Measurements from ENCODE around the gene DNAAF1. TPM values are rescaled to one million over a fixed set of nuclear protein-coding genes. Genes with fewer than 3 reads are reported as not detected.

The DNAAF1 gene
- total and polyA plus RNA-seq, 5 donors from 2014 or later = 0.03 to 0.81 (median 0.30) TPM; not detected in 1

DNA sequence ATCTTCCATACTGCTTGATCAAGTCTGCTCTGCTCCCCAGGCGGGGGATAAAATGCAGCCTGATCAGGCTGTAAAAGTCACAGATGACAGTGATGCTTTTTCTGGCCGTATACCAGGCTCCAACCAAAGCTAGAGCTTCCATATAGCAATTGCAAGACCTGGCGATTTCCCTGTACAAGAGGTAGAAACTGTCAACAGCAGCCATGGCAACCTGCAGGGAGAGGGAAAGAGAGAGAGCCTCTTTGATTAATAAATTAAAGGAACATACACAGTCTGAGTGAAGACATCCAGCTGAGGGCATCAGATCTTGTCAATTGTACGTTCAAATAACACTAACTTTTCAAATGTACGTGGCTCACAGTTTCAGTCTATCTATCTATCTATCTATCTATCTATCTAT lies 14.0 kb upstream of the DNAAF1 start:
- Histone ChIP-seq H3K4me1 (ENCODE audit: control insufficient read depth, insufficient read depth, low read length, poor library complexity, severe bottlenecking) (no peaks in the 10 kb centered on the region), H3K36me3 (ENCODE audit: control insufficient read depth, insufficient read depth, low read length) (peaks cover 11% of the 10 kb centered on the region), H3K27me3 (ENCODE audit: control insufficient read depth, insufficient read depth, low read length) (no peaks in the 10 kb centered on the region), H3K9me3 (ENCODE audit: control insufficient read depth in 2 of 2, low read length in 2 of 2) (no peaks in the 10 kb centered on the region), H3K27ac (ENCODE audit: insufficient read depth, low read length, poor library complexity, severe bottlenecking) (no peak overlapping the region), H3K4me3 (ENCODE audit: low read depth, low read length) (no peak overlapping the region)
- Mint-ChIP-seq H3K36me3 (peaks cover 23% of the 10 kb centered on the region), H3K27me3 (no peaks in the 10 kb centered on the region), H3K27ac (peak overlapping the region in 1 of 3 donors; percentile 17), H3K9me3 (no peaks in the 10 kb centered on the region), H3K4me1 (peaks cover 0 to 11% (median 5%) of the 10 kb centered on the region in 4 donors), H3K4me3 (no peak overlapping the region)
- DNase-seq = no peak
- ATAC-seq (ENCODE audit: low read depth in 2 of 2) = no peak

DNA sequence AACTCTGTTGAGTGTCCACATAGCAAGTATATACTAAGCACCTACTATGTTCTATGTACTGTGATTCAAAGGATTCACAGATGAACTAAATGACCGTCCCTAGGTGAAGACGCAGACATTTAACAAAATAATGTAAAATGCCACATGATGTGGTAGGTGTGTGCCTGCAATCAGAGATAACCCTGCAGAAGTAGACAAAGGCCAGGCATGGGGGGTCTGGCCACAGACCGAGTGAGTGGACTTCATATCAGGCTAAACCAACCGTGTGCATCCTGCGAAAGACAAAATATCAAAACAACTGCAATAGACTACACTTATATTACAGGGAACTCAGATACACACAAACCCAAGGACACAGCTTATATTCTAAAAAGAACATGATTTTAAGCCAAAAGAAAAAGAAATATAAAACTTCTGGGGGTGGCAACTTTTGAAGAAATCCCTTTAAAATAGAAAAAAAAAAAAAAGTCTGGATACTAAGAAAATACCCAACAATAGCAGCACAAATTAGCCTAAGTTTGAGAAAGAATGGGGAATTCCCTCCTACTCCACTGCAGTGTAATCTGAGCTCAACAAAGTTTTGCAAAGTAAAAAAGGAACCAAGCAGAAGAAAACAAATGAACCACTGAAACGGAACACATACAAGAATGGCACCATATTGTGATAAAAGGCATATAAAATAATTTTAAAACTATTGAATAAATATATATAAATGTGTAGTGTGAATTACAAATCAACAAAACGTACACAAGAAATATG lies 12.4 kb upstream of the DNAAF1 start:
- no peak for ATAC-seq (ENCODE audit: low read depth in 2 of 2)
- no peaks in the 10 kb centered on the region for H3K9me3 Mint-ChIP-seq
- peaks cover 0 to 11% (median 7%) of the 10 kb centered on the region in 4 donors for H3K4me1 Mint-ChIP-seq

DNA sequence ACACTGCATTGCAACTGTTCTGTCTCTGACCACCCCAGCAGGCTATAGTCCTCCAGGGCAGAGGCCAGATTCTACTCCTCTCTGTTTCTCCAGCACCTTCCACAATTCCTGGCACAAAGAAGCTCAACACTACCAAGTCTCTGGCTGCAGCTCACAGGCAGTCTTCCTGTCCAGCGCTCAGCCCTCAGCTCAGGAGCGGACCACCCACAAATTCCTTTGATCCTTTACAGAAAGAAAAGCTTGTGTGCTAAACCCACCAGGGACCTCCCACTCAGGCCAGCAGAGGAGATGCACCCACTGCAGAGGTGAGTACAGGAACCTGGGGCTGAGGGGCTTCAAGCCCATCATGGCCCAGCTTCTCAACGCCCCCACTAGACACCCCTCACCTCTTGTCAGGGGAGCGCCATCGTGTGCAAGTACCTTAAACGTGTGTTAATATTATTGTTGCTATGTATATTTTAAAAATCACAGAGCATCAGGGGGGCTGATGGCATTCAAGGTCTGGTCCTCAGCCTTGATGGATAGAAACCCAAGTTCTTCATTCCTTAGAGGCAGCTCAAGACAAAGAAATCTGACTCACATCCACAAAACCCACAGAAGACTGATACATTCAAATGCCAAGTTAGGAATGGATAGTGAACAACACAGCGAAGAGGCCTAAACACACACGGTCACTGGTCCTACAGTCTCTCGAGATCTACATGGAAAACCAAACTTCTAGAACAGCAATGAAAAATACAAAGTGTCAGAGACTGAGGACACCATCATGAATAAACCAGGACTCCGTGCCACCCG lies 8.6 kb upstream of the DNAAF1 start:
- Histone ChIP-seq H3K36me3 (ENCODE audit: control insufficient read depth, insufficient read depth, low read length) (no peaks in the 10 kb centered on the region), H3K4me1 (ENCODE audit: control insufficient read depth, insufficient read depth, low read length, poor library complexity, severe bottlenecking) (no peaks in the 10 kb centered on the region), H3K27ac (ENCODE audit: insufficient read depth, low read length, poor library complexity, severe bottlenecking) (no peak overlapping the region), H3K9me3 (ENCODE audit: control insufficient read depth in 2 of 2, low read length in 2 of 2) (no peaks in the 10 kb centered on the region), H3K27me3 (ENCODE audit: control insufficient read depth, insufficient read depth, low read length) (no peaks in the 10 kb centered on the region), H3K4me3 (ENCODE audit: low read depth, low read length) (no peak overlapping the region)
- no peak for ATAC-seq (ENCODE audit: low read depth in 2 of 2)
- Mint-ChIP-seq H3K27ac (no peak overlapping the region), H3K4me1 (peaks cover 4 to 25% (median 11%) of the 10 kb centered on the region in 4 donors), H3K4me3 (no peak overlapping the region), H3K9me3 (no peaks in the 10 kb centered on the region), H3K27me3 (no peaks in the 10 kb centered on the region), H3K36me3 (no peaks in the 10 kb centered on the region)
- no peak for DNase-seq

More for the DNA sequence above, 12.4 kb upstream of the DNAAF1 start:
- H3K9me3 ChIP-seq (ENCODE audit: control insufficient read depth in 2 of 2, low read length in 2 of 2) = no peaks in the 10 kb centered on the region
- H3K36me3 ChIP-seq (ENCODE audit: control insufficient read depth, insufficient read depth, low read length) = peaks cover 11% of the 10 kb centered on the region
- H3K27me3 Mint-ChIP-seq = no peaks in the 10 kb centered on the region
- no peak for DNase-seq
- H3K4me1 ChIP-seq (ENCODE audit: control insufficient read depth, insufficient read depth, low read length, poor library complexity, severe bottlenecking) = no peaks in the 10 kb centered on the region
- H3K27ac ChIP-seq (ENCODE audit: insufficient read depth, low read length, poor library complexity, severe bottlenecking) = no peak overlapping the region
- H3K4me3 Mint-ChIP-seq = no peak overlapping the region
- H3K4me3 ChIP-seq (ENCODE audit: low read depth, low read length) = no peak overlapping the region
- no peaks in the 10 kb centered on the region for H3K27me3 ChIP-seq (ENCODE audit: control insufficient read depth, insufficient read depth, low read length)
- H3K27ac Mint-ChIP-seq = no peak overlapping the region
- peaks cover 19% of the 10 kb centered on the region for H3K36me3 Mint-ChIP-seq

DNA sequence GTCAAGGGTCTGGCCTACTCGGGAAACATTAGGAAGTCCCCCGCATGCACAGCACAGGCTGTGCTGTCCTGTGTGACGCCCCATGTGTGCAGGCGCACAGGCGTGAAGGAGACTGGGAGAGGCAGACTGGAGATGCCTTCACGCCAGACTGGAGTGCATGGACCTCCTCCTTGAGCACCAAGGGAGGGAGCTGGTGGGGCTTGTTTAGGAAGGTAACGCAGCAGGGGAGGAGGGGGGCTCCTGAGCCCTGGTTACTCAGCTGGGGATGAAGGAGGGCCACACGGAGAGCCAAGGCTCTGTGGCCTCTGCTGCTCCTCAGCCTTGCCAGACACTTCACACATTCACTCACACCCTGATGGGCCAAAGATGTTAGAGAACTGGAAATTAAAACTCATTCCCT lies 7.8 kb upstream of the DNAAF1 start:
- H3K27ac Mint-ChIP-seq = no peak overlapping the region
- no peak overlapping the region for H3K4me3 Mint-ChIP-seq
- H3K4me3 ChIP-seq (ENCODE audit: low read depth, low read length) = no peak overlapping the region
- H3K9me3 Mint-ChIP-seq = no peaks in the 10 kb centered on the region
- H3K36me3 ChIP-seq (ENCODE audit: control insufficient read depth, insufficient read depth, low read length) = no peaks in the 10 kb centered on the region
- no peaks in the 10 kb centered on the region for H3K27me3 ChIP-seq (ENCODE audit: control insufficient read depth, insufficient read depth, low read length)
- peaks cover 4 to 30% (median 13%) of the 10 kb centered on the region in 4 donors for H3K4me1 Mint-ChIP-seq
- H3K9me3 ChIP-seq (ENCODE audit: control insufficient read depth in 2 of 2, low read length in 2 of 2) = no peaks in the 10 kb centered on the region
- no peaks in the 10 kb centered on the region for H3K4me1 ChIP-seq (ENCODE audit: control insufficient read depth, insufficient read depth, low read length, poor library complexity, severe bottlenecking)
- no peaks in the 10 kb centered on the region for H3K27me3 Mint-ChIP-seq
- no peaks in the 10 kb centered on the region for H3K36me3 Mint-ChIP-seq
- ATAC-seq (ENCODE audit: low read depth in 2 of 2) (no peak), DNase-seq (no peak)
- H3K27ac ChIP-seq (ENCODE audit: insufficient read depth, low read length, poor library complexity, severe bottlenecking) = no peak overlapping the region

DNA sequence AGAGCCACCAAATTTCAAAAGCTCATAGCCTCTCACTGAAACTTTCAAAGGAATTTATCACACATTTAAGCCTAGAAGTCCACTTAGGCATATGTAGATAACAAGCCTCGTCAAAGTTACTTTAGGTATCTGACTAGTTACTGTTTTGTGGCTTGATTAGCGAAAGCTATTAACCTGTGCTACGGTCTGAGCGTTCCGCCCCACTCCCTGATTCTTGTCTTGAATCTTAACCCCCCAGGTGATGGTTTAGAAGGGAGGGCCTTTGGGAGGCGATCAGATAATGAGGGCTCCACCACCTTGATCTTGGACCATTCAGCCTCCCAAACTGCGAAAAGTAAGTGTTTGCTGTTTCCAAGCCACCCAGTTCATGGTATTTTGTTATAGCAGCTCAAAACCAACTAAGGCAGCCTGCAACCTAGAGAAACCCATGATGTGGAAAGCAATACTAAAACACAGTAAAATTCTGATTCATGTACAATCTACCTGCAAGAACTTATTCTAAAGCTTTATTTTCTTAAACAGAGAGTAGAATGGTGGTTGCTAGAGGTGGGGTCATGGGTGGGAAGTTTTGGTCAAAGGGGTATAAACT lies 7.2 kb upstream of the DNAAF1 start:
- no peak for ATAC-seq (ENCODE audit: low read depth in 2 of 2)
- Mint-ChIP-seq H3K4me1 (peaks cover 4 to 32% (median 13%) of the 10 kb centered on the region in 4 donors), H3K27ac (peak overlapping the region in 1 of 3 donors; percentile 56), H3K27me3 (no peaks in the 10 kb centered on the region), H3K4me3 (peak overlapping the region in 1 of 4 donors; percentile 4), H3K36me3 (no peaks in the 10 kb centered on the region), H3K9me3 (no peaks in the 10 kb centered on the region)
- DNase-seq = no peak
- Histone ChIP-seq H3K27ac (ENCODE audit: insufficient read depth, low read length, poor library complexity, severe bottlenecking) (no peak overlapping the region), H3K27me3 (ENCODE audit: control insufficient read depth, insufficient read depth, low read length) (no peaks in the 10 kb centered on the region), H3K9me3 (ENCODE audit: control insufficient read depth in 2 of 2, low read length in 2 of 2) (no peaks in the 10 kb centered on the region), H3K4me1 (ENCODE audit: control insufficient read depth, insufficient read depth, low read length, poor library complexity, severe bottlenecking) (no peaks in the 10 kb centered on the region), H3K4me3 (ENCODE audit: low read depth, low read length) (no peak overlapping the region), H3K36me3 (ENCODE audit: control insufficient read depth, insufficient read depth, low read length) (no peaks in the 10 kb centered on the region)

DNA sequence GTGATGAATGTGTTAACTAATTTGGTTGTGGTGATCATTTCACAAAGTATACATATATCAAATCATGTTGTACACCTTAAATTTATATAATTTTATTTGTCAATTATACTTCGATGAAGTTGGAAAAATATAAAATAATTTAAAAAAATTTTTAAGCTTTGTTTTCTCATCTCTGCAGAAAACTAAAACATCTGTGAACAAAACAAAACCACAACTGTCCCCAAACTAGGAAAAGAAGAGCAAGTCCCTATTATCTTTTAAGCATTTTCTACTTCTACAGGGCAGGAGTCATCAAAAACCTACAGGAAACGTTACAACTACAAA lies 6.6 kb upstream of the DNAAF1 start:
- Mint-ChIP-seq H3K36me3 (no peaks in the 10 kb centered on the region), H3K27me3 (no peaks in the 10 kb centered on the region), H3K4me1 (peaks cover 4 to 38% (median 17%) of the 10 kb centered on the region in 4 donors), H3K27ac (no peak overlapping the region), H3K4me3 (no peak overlapping the region), H3K9me3 (no peaks in the 10 kb centered on the region)
- no peaks in the 10 kb centered on the region for H3K27me3 ChIP-seq (ENCODE audit: control insufficient read depth, insufficient read depth, low read length)
- no peak for ATAC-seq (ENCODE audit: low read depth in 2 of 2)
- no peak for DNase-seq
- H3K9me3 ChIP-seq (ENCODE audit: control insufficient read depth in 2 of 2, low read length in 2 of 2) = no peaks in the 10 kb centered on the region
- no peaks in the 10 kb centered on the region for H3K4me1 ChIP-seq (ENCODE audit: control insufficient read depth, insufficient read depth, low read length, poor library complexity, severe bottlenecking)
- H3K27ac ChIP-seq (ENCODE audit: insufficient read depth, low read length, poor library complexity, severe bottlenecking) = no peak overlapping the region
- no peaks in the 10 kb centered on the region for H3K36me3 ChIP-seq (ENCODE audit: control insufficient read depth, insufficient read depth, low read length)
- no peak overlapping the region for H3K4me3 ChIP-seq (ENCODE audit: low read depth, low read length)

DNA sequence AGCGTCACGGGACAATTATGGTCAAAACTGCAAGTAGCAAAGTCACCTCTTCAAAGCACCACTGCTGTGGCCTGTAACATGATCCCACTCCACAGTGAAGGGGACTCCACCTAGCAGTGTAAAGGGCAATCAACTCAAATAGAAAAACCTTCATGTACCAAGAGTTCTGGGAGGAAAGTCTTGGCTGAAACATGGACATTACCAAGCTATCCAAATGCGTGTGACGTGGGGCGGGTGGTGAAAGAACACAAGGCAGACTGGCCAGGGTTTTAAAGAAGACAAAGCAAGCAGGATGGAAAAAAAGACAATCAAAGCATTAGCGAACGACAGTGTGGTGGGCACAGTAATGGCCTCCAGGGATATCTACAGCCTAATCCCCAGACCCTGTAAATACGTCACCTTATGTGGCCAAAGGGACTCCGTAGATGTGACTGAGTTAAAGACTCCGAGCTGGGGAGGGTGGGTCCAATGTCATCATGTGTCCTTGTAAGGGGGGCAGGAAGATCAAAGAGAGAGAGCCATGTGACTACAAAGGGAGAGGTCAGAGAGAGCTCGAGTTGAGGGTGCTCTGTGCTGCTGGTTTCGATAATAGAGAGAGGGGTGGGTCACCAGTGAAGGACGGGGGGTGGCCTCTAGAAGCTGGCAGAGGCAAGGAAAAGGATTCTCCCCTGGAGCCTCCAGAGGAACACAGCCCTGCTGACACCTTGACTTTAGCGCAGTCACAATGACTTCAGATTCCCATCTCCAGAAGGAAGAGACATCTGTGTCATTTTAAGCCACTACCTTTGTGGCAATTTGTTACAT lies 6.1 kb upstream of the DNAAF1 start:
- H3K27ac Mint-ChIP-seq = peak overlapping the region in 1 of 3 donors; percentile 10
- Histone ChIP-seq H3K27me3 (ENCODE audit: control insufficient read depth, insufficient read depth, low read length) (no peaks in the 10 kb centered on the region), H3K27ac (ENCODE audit: insufficient read depth, low read length, poor library complexity, severe bottlenecking) (no peak overlapping the region), H3K36me3 (ENCODE audit: control insufficient read depth, insufficient read depth, low read length) (no peaks in the 10 kb centered on the region), H3K9me3 (ENCODE audit: control insufficient read depth in 2 of 2, low read length in 2 of 2) (no peaks in the 10 kb centered on the region), H3K4me3 (ENCODE audit: low read depth, low read length) (no peak overlapping the region), H3K4me1 (ENCODE audit: control insufficient read depth, insufficient read depth, low read length, poor library complexity, severe bottlenecking) (peaks cover 3% of the 10 kb centered on the region)
- H3K27me3 Mint-ChIP-seq = no peaks in the 10 kb centered on the region
- ATAC-seq (ENCODE audit: low read depth in 2 of 2) (no peak), DNase-seq (peak in 1 of 3 donors; percentile 46)
- peak overlapping the region in 1 of 4 donors; percentile 7 for H3K4me3 Mint-ChIP-seq
- H3K36me3 Mint-ChIP-seq = no peaks in the 10 kb centered on the region
- no peaks in the 10 kb centered on the region for H3K9me3 Mint-ChIP-seq
- peaks cover 4 to 41% (median 18%) of the 10 kb centered on the region in 4 donors for H3K4me1 Mint-ChIP-seq
